GM23338 (cell line): ENCODE data around the gene NCAPD3. TPM values are rescaled to one million over a fixed set of nuclear protein-coding genes. Genes with fewer than 3 reads are reported as not detected.

Experiments used
- ATAC-seq: fragments of 200-7000 bp; cut with Tn5 transposase; 3 replicates; pipeline ENCODE4 v1.9.1; 2020
- DNase-seq: peaks from one replicate; pipeline ENCODE4 v3.0.0-alpha.2; 2015; ENCODE audit warnings: low spot score
- H2AFZ ChIP-seq: fragments of 200-600 bp; sonication (generic); 2 replicates; pipeline ENCODE4 v1.8.0; 2016; ENCODE audit warnings: antibody characterized with exemption, mild to moderate bottlenecking, moderate library complexity
- H3F3A ChIP-seq: fragments of 200-600 bp; sonication (generic); replicated peaks from 2 replicates; pipeline ENCODE4 v1.8.0; 2017; ENCODE audit warnings: antibody characterized with exemption, mixed run types, low read depth
- H3K27ac ChIP-seq: fragments of 200-600 bp; sonication (generic); 2 replicates; pipeline ENCODE4 v1.6.1; 2016; ENCODE audit warnings: low read depth
- H3K27me3 ChIP-seq: fragments of 200-600 bp; sonication (generic); 2 replicates; pipeline ENCODE4 v1.8.0; 2016; ENCODE audit warnings: mild to moderate bottlenecking, mixed run types, moderate library complexity; ENCODE audit not compliant: insufficient read depth
- H3K36me3 ChIP-seq: fragments of 200-600 bp; sonication (generic); 2 replicates; pipeline ENCODE4 v1.8.0; 2016; ENCODE audit warnings: mild to moderate bottlenecking; ENCODE audit not compliant: insufficient read depth
- H3K4me1 ChIP-seq: fragments of 200-600 bp; sonication (generic); 2 replicates; pipeline ENCODE4 v1.8.0; 2016; ENCODE audit warnings: mild to moderate bottlenecking, moderate library complexity; ENCODE audit not compliant: insufficient read depth
- H3K4me2 ChIP-seq: fragments of 200-600 bp; sonication (generic); 2 replicates; pipeline ENCODE4 v1.7.1; 2017; ENCODE audit warnings: mixed run types
- H3K4me3 ChIP-seq: fragments of 200-600 bp; sonication (generic); 2 replicates; pipeline ENCODE4 v1.6.1; 2016; ENCODE audit warnings: mixed run types
- H3K79me2 ChIP-seq: fragments of 200-600 bp; sonication (generic); replicated peaks from 2 replicates; pipeline ENCODE4 v1.8.0; 2017; ENCODE audit warnings: mild to moderate bottlenecking; ENCODE audit not compliant: insufficient read depth
- H3K9me2 ChIP-seq: fragments of 200-600 bp; sonication (generic); 2 replicates; pipeline ENCODE4 v1.8.0; 2017; ENCODE audit not compliant: insufficient read depth
- H4K20me1 ChIP-seq: fragments of 200-600 bp; sonication (generic); replicated peaks from 2 replicates; pipeline ENCODE4 v1.8.0; 2017; ENCODE audit warnings: mild to moderate bottlenecking; ENCODE audit not compliant: insufficient read depth
- H3K27ac Mint-ChIP-seq: 2 replicates; pipeline ENCODE4 v1.8.0; 2020; ENCODE audit warnings: inconsistent platforms, mild to moderate bottlenecking, moderate library complexity, mixed read lengths
- H3K27me3 Mint-ChIP-seq: 3 replicates; pipeline ENCODE4 v1.8.0; 2022; ENCODE audit warnings: low read depth, mild to moderate bottlenecking, moderate library complexity, mixed read lengths, inconsistent platforms; ENCODE audit not compliant: insufficient read depth, poor library complexity
- H3K36me3 Mint-ChIP-seq: 3 replicates; pipeline ENCODE4 v1.8.0; 2021; ENCODE audit warnings: low read depth, mild to moderate bottlenecking, inconsistent platforms, moderate library complexity, mixed read lengths
- H3K4me1 Mint-ChIP-seq: 3 replicates; pipeline ENCODE4 v1.8.0; 2020; ENCODE audit warnings: mild to moderate bottlenecking, inconsistent platforms, mixed read lengths
- H3K4me3 Mint-ChIP-seq: 3 replicates; pipeline ENCODE4 v1.8.0; 2021; ENCODE audit warnings: moderate library complexity, mild to moderate bottlenecking, inconsistent platforms, mixed read lengths
- H3K9me3 Mint-ChIP-seq: 3 replicates; pipeline ENCODE4 v1.8.0; 2020; ENCODE audit warnings: moderate library complexity, mild to moderate bottlenecking, inconsistent platforms, mixed read lengths
- CREB1 ChIP-seq: fragments of 250-450 bp; sonication (Bioruptor Pico); IDR thresholded peaks from 2 replicates; pipeline ENCODE4 v1.5.0; 2020; ENCODE audit warnings: low read depth, mild to moderate bottlenecking, moderate library complexity
- EZH2 ChIP-seq: fragments of 200-600 bp; sonication (generic); IDR thresholded peaks from one replicate; pipeline ENCODE4 v1.8.0; 2017; ENCODE audit warnings: antibody characterized with exemption, mild to moderate bottlenecking, low read depth; ENCODE audit not compliant: unreplicated experiment
- JUNB ChIP-seq: IDR thresholded peaks from one replicate; pipeline ENCODE4 v1.6.1; 2016; ENCODE audit warnings: antibody characterized with exemption; ENCODE audit not compliant: unreplicated experiment
- NANOG ChIP-seq: IDR thresholded peaks from 2 replicates; pipeline ENCODE4 v1.6.1; 2016; ENCODE audit warnings: antibody characterized with exemption, borderline replicate concordance
- POLR2AphosphoS5 ChIP-seq: IDR thresholded peaks from 2 replicates; pipeline ENCODE4 v1.6.1; 2016; ENCODE audit warnings: antibody characterized with exemption, low read depth
- ZNF114 ChIP-seq: fragments of 250-450 bp; sonication (Bioruptor Pico); IDR thresholded peaks from 2 replicates; pipeline ENCODE4 v1.5.0; 2020; ENCODE audit warnings: mild to moderate bottlenecking, moderate library complexity
- ZNF331 ChIP-seq: fragments of 250-450 bp; sonication (Bioruptor Pico); IDR thresholded peaks from 2 replicates; pipeline ENCODE4 v1.5.0; 2020; ENCODE audit warnings: low read depth, mild to moderate bottlenecking, moderate library complexity
- polyA plus RNA-seq: library from polyadenylated mRNA; unstranded; fragments of >200 nt; fragmentation: Nextera tagmentation; extraction: Ambion mirVana; gene quantifications from 2 replicates; pipeline ENCODE4 v1.2.1, GENCODE V29; 2016
- total RNA-seq: library from RNA; depleted of rRNA; stranded (reverse); fragments of >200 nt; shearing (Covaris generic); gene quantifications from 2 replicates; pipeline ENCODE4 v1.2.3, GENCODE V29; 2014
- TF ChIP-seq, protein P1 (sequence below), 2 experiments: fragments of 200-600 bp in 1 of 2; sonication (generic) in 1 of 2; conservative IDR thresholded peaks; 2 replicates each; pipeline versions ENCODE4 v1.5.1 to v1.6.1; 2016 to 2017; ENCODE audit warnings: antibody characterized with exemption in 2 of 2, low read depth in 2 of 2, mild to moderate bottlenecking in 2 of 2, moderate library complexity in 1 of 2

NCAPD3 gene
- total and polyA plus RNA-seq, 2 experiments from 2014 or later: 37.1 to 49.8 TPM

DNA sequence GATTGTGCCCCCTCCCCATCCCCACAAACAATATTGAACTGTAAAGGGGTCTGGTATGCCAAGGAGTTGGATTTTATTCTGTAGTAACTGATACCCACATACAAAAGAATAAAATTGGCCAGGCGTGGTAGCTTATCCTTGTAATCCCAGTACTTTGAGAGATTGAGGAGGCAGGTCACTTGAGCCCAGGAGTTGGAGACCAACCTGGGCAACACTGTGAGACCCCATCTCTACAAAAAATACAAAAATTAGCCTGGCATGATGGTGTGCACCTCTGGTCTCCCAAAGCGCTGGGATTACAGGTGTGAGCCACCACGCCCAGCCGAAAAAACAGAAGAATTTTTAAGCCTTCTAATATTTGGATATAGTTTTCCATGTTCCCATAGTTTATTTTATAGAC, 48.2 kb upstream of the NCAPD3 start (continued):
- no peak for TF ChIP-seq EZH2
- TF ChIP-seq POLR2AphosphoS5: no peak
- TF ChIP-seq, protein P1, sequence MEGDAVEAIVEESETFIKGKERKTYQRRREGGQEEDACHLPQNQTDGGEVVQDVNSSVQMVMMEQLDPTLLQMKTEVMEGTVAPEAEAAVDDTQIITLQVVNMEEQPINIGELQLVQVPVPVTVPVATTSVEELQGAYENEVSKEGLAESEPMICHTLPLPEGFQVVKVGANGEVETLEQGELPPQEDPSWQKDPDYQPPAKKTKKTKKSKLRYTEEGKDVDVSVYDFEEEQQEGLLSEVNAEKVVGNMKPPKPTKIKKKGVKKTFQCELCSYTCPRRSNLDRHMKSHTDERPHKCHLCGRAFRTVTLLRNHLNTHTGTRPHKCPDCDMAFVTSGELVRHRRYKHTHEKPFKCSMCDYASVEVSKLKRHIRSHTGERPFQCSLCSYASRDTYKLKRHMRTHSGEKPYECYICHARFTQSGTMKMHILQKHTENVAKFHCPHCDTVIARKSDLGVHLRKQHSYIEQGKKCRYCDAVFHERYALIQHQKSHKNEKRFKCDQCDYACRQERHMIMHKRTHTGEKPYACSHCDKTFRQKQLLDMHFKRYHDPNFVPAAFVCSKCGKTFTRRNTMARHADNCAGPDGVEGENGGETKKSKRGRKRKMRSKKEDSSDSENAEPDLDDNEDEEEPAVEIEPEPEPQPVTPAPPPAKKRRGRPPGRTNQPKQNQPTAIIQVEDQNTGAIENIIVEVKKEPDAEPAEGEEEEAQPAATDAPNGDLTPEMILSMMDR (conservative IDR thresholded peaks at IDR 0.05; ENCODE audit: low read depth in 2 of 2): no peak
- TF ChIP-seq NANOG: no peak
- TF ChIP-seq JUNB: no peak
- no peak for TF ChIP-seq ZNF331 (CRISPR knock-in tag)
- TF ChIP-seq ZNF114 (CRISPR knock-in tag): no peak
- no peak for TF ChIP-seq CREB1 (CRISPR knock-in tag)

DNA sequence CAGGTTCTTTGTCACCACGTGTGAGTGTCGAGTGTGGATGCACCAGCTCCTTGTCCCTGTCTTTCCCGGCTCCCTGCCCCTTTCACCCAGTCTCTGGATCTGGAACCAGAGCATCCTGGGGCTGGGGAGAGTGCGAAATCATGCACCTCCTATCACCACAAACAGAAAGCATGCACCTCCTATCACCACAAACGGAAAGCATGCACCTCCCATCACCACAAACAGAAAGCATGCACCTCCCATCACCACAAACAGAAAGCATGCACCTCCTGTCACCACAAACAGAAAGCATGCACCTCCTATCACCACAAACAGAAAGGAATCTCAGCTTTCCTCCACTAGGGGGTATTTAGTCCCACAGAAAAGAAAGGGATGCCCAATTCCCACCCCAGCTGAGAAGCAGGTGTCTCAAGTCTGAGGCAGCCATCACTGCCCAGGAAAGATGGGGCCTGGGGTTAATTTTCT, 46.5 kb upstream of the NCAPD3 start:
- peaks cover 20% of the 10 kb centered on the region for H3K27me3 Mint-ChIP-seq

More for the DNA sequence above, 46.5 kb upstream of the NCAPD3 start:
- peak; percentile 16 for ATAC-seq
- DNase-seq: peak; percentile 83
- H3K79me2 ChIP-seq: peaks cover 81% of the 10 kb centered on the region
- peaks cover 76% of the 10 kb centered on the region for H3K4me1 Mint-ChIP-seq
- 0 out of 2 replicates have a peak, but pooled peaks cover 10% of the 10 kb centered on the region for H3F3A ChIP-seq
- H3K4me1 ChIP-seq: peaks cover 71% of the 10 kb centered on the region
- no peaks in the 10 kb centered on the region for H3K36me3 ChIP-seq
- no peak overlapping the region for H3K27ac ChIP-seq
- no peak overlapping the region; the same call in 2 of the 3 replicates for H3K4me3 Mint-ChIP-seq
- no peak overlapping the region for H3K4me2 ChIP-seq
- 0 out of 2 replicates have a peak, but pooled peaks cover 4% of the 10 kb centered on the region for H4K20me1 ChIP-seq
- H3K9me3 Mint-ChIP-seq: no peaks in the 10 kb centered on the region; the same call in 2 of the 3 replicates
- no peak overlapping the region for H3K4me3 ChIP-seq
- no peaks in the 10 kb centered on the region for H3K27me3 ChIP-seq
- H3K36me3 Mint-ChIP-seq: peaks cover 31% of the 10 kb centered on the region
- no peak for TF ChIP-seq NANOG
- TF ChIP-seq, protein P1 (conservative IDR thresholded peaks at IDR 0.05; ENCODE audit: low read depth in 2 of 2): peak; percentile 57 to 67
- peak overlapping the region; percentile 42 for H3K27ac Mint-ChIP-seq
- H2AFZ ChIP-seq: no peak overlapping the region
- no peaks in the 10 kb centered on the region for H3K9me2 ChIP-seq
